Measurements from ENCODE around the gene TTC39B. TPM values are rescaled to one million over a fixed set of nuclear protein-coding genes. Genes with fewer than 3 reads are reported as not detected.

The TTC39B gene
- total RNA-seq, 1 experiment from 2014 or later = 6.0 TPM

GRCh38 chr9:15137658-15138356 is 169.2 kb downstream of the TTC39B start:
- no TSS peak for BruUV-seq (replicated peaks)
- intact Hi-C loops (cut with micrococcal nuclease; ENCODE audit: unreplicated experiment) = no loop called here
- Mint-ChIP-seq H3K4me3 (ENCODE audit: low read depth, unreplicated experiment) (no peak overlapping the region), H3K4me1 (ENCODE audit: low read depth, unreplicated experiment) (peaks cover 9% of the 10 kb centered on the region), H3K36me3 (ENCODE audit: insufficient read depth, unreplicated experiment) (no peaks in the 10 kb centered on the region), H3K27me3 (ENCODE audit: unreplicated experiment) (no peaks in the 10 kb centered on the region), H3K9me3 (ENCODE audit: low read depth, unreplicated experiment) (no peaks in the 10 kb centered on the region), H3K27ac (ENCODE audit: unreplicated experiment) (no peak overlapping the region)
- CTCF ChIA-PET = interaction anchor here (0.7 kb wide), 1 partner anchor 260 kb away, joined by 3 read pairs; no protein-coding TSS in a partner anchor
- TF ChIP-seq CTCF (IDR thresholded peaks at IDR 0.05; ENCODE audit: unreplicated experiment) = no peak
- no peak for DNase-seq

- H3K4me3 Mint-ChIP-seq (ENCODE audit: low read depth, unreplicated experiment) = no peak overlapping the region
- intact Hi-C loops (cut with micrococcal nuclease; ENCODE audit: unreplicated experiment) = no loop called here
Measured at GRCh38 chr9:15137089-15137488, 169.9 kb downstream of the TTC39B start.

GRCh38 chr9:15136646-15137045 is 170.4 kb downstream of the TTC39B start:
- CTCF ChIA-PET = no interaction called here
- no peak for TF ChIP-seq CTCF (IDR thresholded peaks at IDR 0.05; ENCODE audit: unreplicated experiment)
- intact Hi-C loops (cut with micrococcal nuclease; ENCODE audit: unreplicated experiment) = no loop called here
- Mint-ChIP-seq H3K27me3 (ENCODE audit: unreplicated experiment) (no peaks in the 10 kb centered on the region), H3K4me1 (ENCODE audit: low read depth, unreplicated experiment) (peaks cover 9% of the 10 kb centered on the region), H3K4me3 (ENCODE audit: low read depth, unreplicated experiment) (no peak overlapping the region), H3K36me3 (ENCODE audit: insufficient read depth, unreplicated experiment) (no peaks in the 10 kb centered on the region), H3K27ac (ENCODE audit: unreplicated experiment) (no peak overlapping the region), H3K9me3 (ENCODE audit: low read depth, unreplicated experiment) (no peaks in the 10 kb centered on the region)
- no TSS peak for BruUV-seq (replicated peaks)
- DNase-seq = no peak

More at GRCh38 chr9:15137089-15137488, 169.9 kb downstream of the TTC39B start:
- Mint-ChIP-seq H3K36me3 (ENCODE audit: insufficient read depth, unreplicated experiment) (no peaks in the 10 kb centered on the region), H3K9me3 (ENCODE audit: low read depth, unreplicated experiment) (no peaks in the 10 kb centered on the region), H3K27ac (ENCODE audit: unreplicated experiment) (no peak overlapping the region), H3K27me3 (ENCODE audit: unreplicated experiment) (no peaks in the 10 kb centered on the region), H3K4me1 (ENCODE audit: low read depth, unreplicated experiment) (peaks cover 9% of the 10 kb centered on the region)
- CTCF ChIA-PET = no interaction called here
- no TSS peak for BruUV-seq (replicated peaks)
- no peak for TF ChIP-seq CTCF (IDR thresholded peaks at IDR 0.05; ENCODE audit: unreplicated experiment)
- no peak for DNase-seq

GRCh38 chr9:15135164-15135792 is 171.7 kb downstream of the TTC39B start:
- no peaks in the 10 kb centered on the region for H3K27me3 Mint-ChIP-seq (ENCODE audit: unreplicated experiment)
- intact Hi-C loops (cut with micrococcal nuclease; ENCODE audit: unreplicated experiment) = loop anchor here (1.0 kb wide), 1 partner anchor 31 kb away; no protein-coding TSS in a partner anchor
- BruUV-seq (replicated peaks) = no TSS peak
- peak; percentile 47 for DNase-seq
- H3K36me3 Mint-ChIP-seq (ENCODE audit: insufficient read depth, unreplicated experiment) = no peaks in the 10 kb centered on the region
- no peaks in the 10 kb centered on the region for H3K9me3 Mint-ChIP-seq (ENCODE audit: low read depth, unreplicated experiment)
- H3K4me1 Mint-ChIP-seq (ENCODE audit: low read depth, unreplicated experiment) = peaks cover 9% of the 10 kb centered on the region
- peak; percentile 68 for TF ChIP-seq CTCF (IDR thresholded peaks at IDR 0.05; ENCODE audit: unreplicated experiment)
- CTCF ChIA-PET = interaction anchor here (0.6 to 1.1 kb wide), 5 partner anchors 31 to 1677 kb away, joined by 3 to 7 read pairs (median 3); no protein-coding TSS in a partner anchor
- peak overlapping the region; percentile 50 for H3K4me3 Mint-ChIP-seq (ENCODE audit: low read depth, unreplicated experiment)
- H3K27ac Mint-ChIP-seq (ENCODE audit: unreplicated experiment) = no peak overlapping the region

Data from Calu3 (cell line).